ENCODE data around the gene U2AF1L4.
"Not testable (repeated sequence)": the region's sequence is repeated elsewhere in the genome, so short reads cannot be mapped to it uniquely, and the experiment has no call there.

U2AF1L4 gene

GRCh38 chr19:35776102-35776788, 31.0 kb upstream of the U2AF1L4 start:
- peak overlapping the region; percentile 34 for H3K4me3 ChIP-seq (ENCODE audit: low read length)
- no peaks in the 10 kb centered on the region for H3K27me3 ChIP-seq (ENCODE audit: control insufficient read depth, insufficient read depth, low read length)
- peak overlapping the region; percentile 14 for H3K9ac ChIP-seq (ENCODE audit: low read length)
- H3K27ac ChIP-seq (ENCODE audit: low read depth, low read length), result no peak overlapping the region
- peaks cover 2% of the 10 kb centered on the region for H3K4me1 ChIP-seq (ENCODE audit: control insufficient read depth, insufficient read depth, low read length)
- H3K36me3 ChIP-seq (ENCODE audit: control insufficient read depth, insufficient read depth, low read length), result peaks cover 5% of the 10 kb centered on the region

- H3K4me1 ChIP-seq (ENCODE audit: control insufficient read depth, insufficient read depth, low read length), result peaks cover 2% of the 10 kb centered on the region
- peaks cover 3% of the 10 kb centered on the region for H3K36me3 ChIP-seq (ENCODE audit: control insufficient read depth, insufficient read depth, low read length)
- no peak within 1 kb of the TSS for H3K9ac ChIP-seq (ENCODE audit: low read length)
- no peak within 1 kb of the TSS for H3K27ac ChIP-seq (ENCODE audit: low read depth, low read length)
- H3K27me3 ChIP-seq (ENCODE audit: control insufficient read depth, insufficient read depth, low read length), result no peaks in the 10 kb centered on the region
- peak within 1 kb of the TSS; percentile 70 for H3K4me3 ChIP-seq (ENCODE audit: low read length)
Measured at GRCh38 chr19:35775298-35776101, 30.3 kb upstream of the U2AF1L4 start, which contains the start of gene ARHGAP33. Gene ARHGAP33 (plus strand): TSS chr19:35775564. CDS start chr19:35775659, 95 bp downstream.

- H3K4me3 ChIP-seq (ENCODE audit: low read length), result peak overlapping the region; percentile 70
- H3K27ac ChIP-seq (ENCODE audit: low read depth, low read length), result no peak overlapping the region
- no peaks in the 10 kb centered on the region for H3K27me3 ChIP-seq (ENCODE audit: control insufficient read depth, insufficient read depth, low read length)
- peaks cover 3% of the 10 kb centered on the region for H3K36me3 ChIP-seq (ENCODE audit: control insufficient read depth, insufficient read depth, low read length)
- peaks cover 2% of the 10 kb centered on the region for H3K4me1 ChIP-seq (ENCODE audit: control insufficient read depth, insufficient read depth, low read length)
- H3K9ac ChIP-seq (ENCODE audit: low read length), result no peak overlapping the region
Measured at GRCh38 chr19:35775046-35775297, 29.8 kb upstream of the U2AF1L4 start.

- peak overlapping the region; percentile 70 for H3K4me3 ChIP-seq (ENCODE audit: low read length)
- H3K36me3 ChIP-seq (ENCODE audit: control insufficient read depth, insufficient read depth, low read length), result peaks cover 3% of the 10 kb centered on the region
- no peak overlapping the region for H3K27ac ChIP-seq (ENCODE audit: low read depth, low read length)
- no peaks in the 10 kb centered on the region for H3K27me3 ChIP-seq (ENCODE audit: control insufficient read depth, insufficient read depth, low read length)
- peaks cover 2% of the 10 kb centered on the region for H3K4me1 ChIP-seq (ENCODE audit: control insufficient read depth, insufficient read depth, low read length)
- no peak overlapping the region for H3K9ac ChIP-seq (ENCODE audit: low read length)
Measured at GRCh38 chr19:35774274-35775045, 29.2 kb upstream of the U2AF1L4 start.

GRCh38 chr19:35773020-35773806, 28.0 kb upstream of the U2AF1L4 start:
- H3K4me3 ChIP-seq (ENCODE audit: low read length), result no peak overlapping the region
- H3K36me3 ChIP-seq (ENCODE audit: control insufficient read depth, insufficient read depth, low read length), result no peaks in the 10 kb centered on the region
- H3K27me3 ChIP-seq (ENCODE audit: control insufficient read depth, insufficient read depth, low read length), result no peaks in the 10 kb centered on the region
- no peak overlapping the region for H3K9ac ChIP-seq (ENCODE audit: low read length)
- H3K27ac ChIP-seq (ENCODE audit: low read depth, low read length), result no peak overlapping the region
- peaks cover 2% of the 10 kb centered on the region for H3K4me1 ChIP-seq (ENCODE audit: control insufficient read depth, insufficient read depth, low read length)

- not testable (repeated sequence) for H3K27me3 ChIP-seq (ENCODE audit: control insufficient read depth, insufficient read depth, low read length); H3K9ac ChIP-seq (ENCODE audit: low read length); H3K4me1 ChIP-seq (ENCODE audit: control insufficient read depth, insufficient read depth, low read length); H3K36me3 ChIP-seq (ENCODE audit: control insufficient read depth, insufficient read depth, low read length); H3K4me3 ChIP-seq (ENCODE audit: low read length); H3K27ac ChIP-seq (ENCODE audit: low read depth, low read length)
Measured at GRCh38 chr19:35772362-35772761, 27.1 kb upstream of the U2AF1L4 start.

- Histone ChIP-seq H3K4me3 (ENCODE audit: low read length) (no peak overlapping the region), H3K27ac (ENCODE audit: low read depth, low read length) (no peak overlapping the region), H3K4me1 (ENCODE audit: control insufficient read depth, insufficient read depth, low read length) (no peaks in the 10 kb centered on the region), H3K27me3 (ENCODE audit: control insufficient read depth, insufficient read depth, low read length) (no peaks in the 10 kb centered on the region), H3K36me3 (ENCODE audit: control insufficient read depth, insufficient read depth, low read length) (no peaks in the 10 kb centered on the region), H3K9ac (ENCODE audit: low read length) (no peak overlapping the region)
Measured at GRCh38 chr19:35768082-35768421, 22.8 kb upstream of the U2AF1L4 start.

GRCh38 chr19:35767288-35768081, 22.3 kb upstream of the U2AF1L4 start:
- no peak overlapping the region for H3K27ac ChIP-seq (ENCODE audit: low read depth, low read length)
- H3K4me1 ChIP-seq (ENCODE audit: control insufficient read depth, insufficient read depth, low read length), result no peaks in the 10 kb centered on the region
- H3K36me3 ChIP-seq (ENCODE audit: control insufficient read depth, insufficient read depth, low read length), result no peaks in the 10 kb centered on the region
- no peak overlapping the region for H3K9ac ChIP-seq (ENCODE audit: low read length)
- H3K27me3 ChIP-seq (ENCODE audit: control insufficient read depth, insufficient read depth, low read length), result no peaks in the 10 kb centered on the region
- no peak overlapping the region for H3K4me3 ChIP-seq (ENCODE audit: low read length)

GRCh38 chr19:35766571-35767104, 21.4 kb upstream of the U2AF1L4 start:
- no peaks in the 10 kb centered on the region for H3K4me1 ChIP-seq (ENCODE audit: control insufficient read depth, insufficient read depth, low read length)
- H3K27me3 ChIP-seq (ENCODE audit: control insufficient read depth, insufficient read depth, low read length), result no peaks in the 10 kb centered on the region
- H3K9ac ChIP-seq (ENCODE audit: low read length), result no peak overlapping the region
- H3K27ac ChIP-seq (ENCODE audit: low read depth, low read length), result no peak overlapping the region
- H3K36me3 ChIP-seq (ENCODE audit: control insufficient read depth, insufficient read depth, low read length), result no peaks in the 10 kb centered on the region
- H3K4me3 ChIP-seq (ENCODE audit: low read length), result no peak overlapping the region

GRCh38 chr19:35764432-35765315, 19.5 kb upstream of the U2AF1L4 start:
- H3K4me3 ChIP-seq (ENCODE audit: low read length), result no peak overlapping the region
- no peak overlapping the region for H3K9ac ChIP-seq (ENCODE audit: low read length)
- no peaks in the 10 kb centered on the region for H3K27me3 ChIP-seq (ENCODE audit: control insufficient read depth, insufficient read depth, low read length)
- no peaks in the 10 kb centered on the region for H3K36me3 ChIP-seq (ENCODE audit: control insufficient read depth, insufficient read depth, low read length)
- no peak overlapping the region for H3K27ac ChIP-seq (ENCODE audit: low read depth, low read length)
- H3K4me1 ChIP-seq (ENCODE audit: control insufficient read depth, insufficient read depth, low read length), result no peaks in the 10 kb centered on the region

All from rectal smooth muscle tissue (tissue), 1 donor.